Neural progenitor cell (in vitro differentiated cells): ENCODE measurements around the gene GPBAR1. TPM values are rescaled to one million over a fixed set of nuclear protein-coding genes. Genes with fewer than 3 reads are reported as not detected.
A peak's percentile ranks its signal among the peaks of the same experiment; 100 is the strongest.

Experiments
- DNase-seq: peaks from one replicate; pipeline ENCODE4 v3.0.0-alpha.2; 2016; ENCODE audit warnings: low spot score
- H2AFZ ChIP-seq: fragments of 200-600 bp; sonication (generic); replicated peaks from 2 replicates; pipeline ENCODE4 v1.6.1; 2016; ENCODE audit warnings: antibody characterized with exemption
- H3F3A ChIP-seq: fragments of 200-600 bp; sonication (generic); 2 replicates; pipeline ENCODE4 v1.6.1; 2016; ENCODE audit warnings: antibody characterized with exemption, low read depth
- H3K27ac ChIP-seq: fragments of 200-600 bp; sonication (generic); 2 replicates; pipeline ENCODE4 v1.5.1; 2016; ENCODE audit warnings: mild to moderate bottlenecking
- H3K27me3 ChIP-seq: fragments of 200-600 bp; sonication (generic); 2 replicates; pipeline ENCODE4 v1.6.1; 2016; ENCODE audit warnings: mild to moderate bottlenecking, moderate library complexity
- H3K36me3 ChIP-seq: fragments of 200-600 bp; sonication (generic); 2 replicates; pipeline ENCODE4 v1.5.1; 2016
- H3K4me1 ChIP-seq: fragments of 200-600 bp; sonication (generic); 2 replicates; pipeline ENCODE4 v1.6.1; 2016; ENCODE audit warnings: mixed run types
- H3K4me2 ChIP-seq: fragments of 200-600 bp; sonication (generic); 2 replicates; pipeline ENCODE4 v1.6.1; 2016
- H3K4me3 ChIP-seq: fragments of 200-600 bp; sonication (generic); 2 replicates; pipeline ENCODE4 v1.5.1; 2016
- H3K79me2 ChIP-seq: fragments of 200-600 bp; sonication (generic); 2 replicates; pipeline ENCODE4 v1.6.1; 2016; ENCODE audit warnings: low read depth
- H3K9ac ChIP-seq: fragments of 200-600 bp; sonication (generic); 2 replicates; pipeline ENCODE4 v1.6.1; 2016
- H3K9me3 ChIP-seq: fragments of 200-600 bp; sonication (generic); 2 replicates; pipeline ENCODE4 v1.5.1; 2016; ENCODE audit warnings: low read depth
- H4K20me1 ChIP-seq: fragments of 200-600 bp; sonication (generic); 2 replicates; pipeline ENCODE4 v1.6.1; 2016; ENCODE audit warnings: low read depth
- H3K27ac Mint-ChIP-seq: 3 replicates; pipeline ENCODE4 v1.8.0; 2021; ENCODE audit warnings: mixed read lengths
- H3K27me3 Mint-ChIP-seq: 2 replicates; pipeline ENCODE4 v1.8.0; 2022; ENCODE audit warnings: low read depth, mild to moderate bottlenecking, inconsistent platforms, moderate library complexity, mixed read lengths; ENCODE audit not compliant: insufficient read depth
- H3K36me3 Mint-ChIP-seq: 3 replicates; pipeline ENCODE4 v1.8.0; 2021; ENCODE audit warnings: mixed read lengths
- H3K4me1 Mint-ChIP-seq: 3 replicates; pipeline ENCODE4 v1.8.0; 2021; ENCODE audit warnings: mixed read lengths
- H3K4me3 Mint-ChIP-seq: 3 replicates; pipeline ENCODE4 v1.8.0; 2021; ENCODE audit warnings: mild to moderate bottlenecking, moderate library complexity, mixed read lengths
- H3K9me3 Mint-ChIP-seq: 3 replicates; pipeline ENCODE4 v1.8.0; 2020; ENCODE audit warnings: mixed read lengths
- EZH2 ChIP-seq: fragments of 200-600 bp; sonication (generic); IDR thresholded peaks from 2 replicates; pipeline ENCODE4 v1.6.1; 2017; ENCODE audit warnings: antibody characterized with exemption, mild to moderate bottlenecking, moderate library complexity
- EZH2phosphoT487 ChIP-seq: fragments of 200-600 bp; sonication (generic); IDR thresholded peaks from 2 replicates; pipeline ENCODE4 v1.6.1; 2017; ENCODE audit warnings: antibody characterized with exemption
- total RNA-seq: library from RNA; depleted of rRNA; stranded (reverse); fragments of >200 nt; gene quantifications from 2 replicates; pipeline ENCODE4 v1.2.3, GENCODE V29; 2015; ENCODE audit warnings: low replicate concordance
- TF ChIP-seq, protein P1 (sequence below): fragments of 200-600 bp; sonication (generic); IDR thresholded peaks from 2 replicates; pipeline ENCODE4 v1.5.1; 2017; ENCODE audit warnings: antibody characterized with exemption, mild to moderate bottlenecking

GPBAR1 gene
- total RNA-seq, 1 donor from 2014 or later: not detected

DNA sequence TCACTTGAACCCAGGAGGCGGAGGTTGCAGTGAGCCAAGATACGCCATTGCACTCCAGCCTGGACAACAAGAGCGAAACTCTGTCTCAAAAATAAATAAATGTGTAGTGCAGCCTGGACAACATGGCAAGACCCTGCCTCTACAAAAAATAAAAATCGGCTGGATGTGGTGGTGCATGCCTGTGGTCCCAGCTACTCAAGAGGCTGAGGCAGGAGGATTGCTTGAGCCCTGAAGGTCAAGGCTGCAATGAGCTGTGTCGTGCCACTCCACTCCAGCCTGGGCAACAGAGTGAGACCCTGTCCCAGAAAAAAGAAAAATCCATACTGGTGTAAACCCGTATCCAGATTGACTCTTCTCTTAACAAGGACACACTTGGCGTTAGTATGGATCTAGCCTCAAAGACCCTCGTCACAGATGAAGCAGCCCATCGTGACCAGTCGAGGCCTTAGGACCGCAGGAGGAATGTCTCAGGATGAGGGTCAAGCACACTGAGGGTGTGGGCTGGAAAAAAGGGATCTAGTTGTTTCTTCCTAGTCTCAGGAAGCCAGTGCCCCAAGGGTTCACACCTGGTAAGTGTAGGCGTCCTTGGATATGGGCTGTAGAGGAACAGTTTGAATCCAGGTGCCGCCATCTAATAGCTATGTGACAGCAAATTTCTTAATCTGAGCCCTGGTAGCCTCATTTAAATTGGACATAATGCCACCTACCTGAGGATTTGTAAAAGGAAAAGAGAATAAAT, 4.0 kb upstream of the GPBAR1 start:
- no peaks in the 10 kb centered on the region for H3K79me2 ChIP-seq
- no peaks in the 10 kb centered on the region for H4K20me1 ChIP-seq
- Mint-ChIP-seq H3K36me3 (peaks cover 10% of the 10 kb centered on the region), H3K27ac (no peak overlapping the region), H3K9me3 (no peaks in the 10 kb centered on the region), H3K27me3 (peaks cover 3% of the 10 kb centered on the region), H3K4me1 (peaks cover 27% of the 10 kb centered on the region), H3K4me3 (no peak overlapping the region)
- no peak overlapping the region for H2AFZ ChIP-seq
- H3K4me1 ChIP-seq: peaks cover 14% of the 10 kb centered on the region
- H3K27ac ChIP-seq: no peak overlapping the region
- H3K4me3 ChIP-seq: no peak overlapping the region
- H3K9ac ChIP-seq: no peak overlapping the region
- H3F3A ChIP-seq: peaks cover 28% of the 10 kb centered on the region
- no peak overlapping the region for H3K4me2 ChIP-seq
- H3K27me3 ChIP-seq: no peaks in the 10 kb centered on the region
- no peaks in the 10 kb centered on the region for H3K9me3 ChIP-seq
- no peak for TF ChIP-seq EZH2
- TF ChIP-seq, protein P1, sequence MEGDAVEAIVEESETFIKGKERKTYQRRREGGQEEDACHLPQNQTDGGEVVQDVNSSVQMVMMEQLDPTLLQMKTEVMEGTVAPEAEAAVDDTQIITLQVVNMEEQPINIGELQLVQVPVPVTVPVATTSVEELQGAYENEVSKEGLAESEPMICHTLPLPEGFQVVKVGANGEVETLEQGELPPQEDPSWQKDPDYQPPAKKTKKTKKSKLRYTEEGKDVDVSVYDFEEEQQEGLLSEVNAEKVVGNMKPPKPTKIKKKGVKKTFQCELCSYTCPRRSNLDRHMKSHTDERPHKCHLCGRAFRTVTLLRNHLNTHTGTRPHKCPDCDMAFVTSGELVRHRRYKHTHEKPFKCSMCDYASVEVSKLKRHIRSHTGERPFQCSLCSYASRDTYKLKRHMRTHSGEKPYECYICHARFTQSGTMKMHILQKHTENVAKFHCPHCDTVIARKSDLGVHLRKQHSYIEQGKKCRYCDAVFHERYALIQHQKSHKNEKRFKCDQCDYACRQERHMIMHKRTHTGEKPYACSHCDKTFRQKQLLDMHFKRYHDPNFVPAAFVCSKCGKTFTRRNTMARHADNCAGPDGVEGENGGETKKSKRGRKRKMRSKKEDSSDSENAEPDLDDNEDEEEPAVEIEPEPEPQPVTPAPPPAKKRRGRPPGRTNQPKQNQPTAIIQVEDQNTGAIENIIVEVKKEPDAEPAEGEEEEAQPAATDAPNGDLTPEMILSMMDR: no peak
- no peak for TF ChIP-seq EZH2phosphoT487
- DNase-seq: no peak
- H3K36me3 ChIP-seq: no peaks in the 10 kb centered on the region

DNA sequence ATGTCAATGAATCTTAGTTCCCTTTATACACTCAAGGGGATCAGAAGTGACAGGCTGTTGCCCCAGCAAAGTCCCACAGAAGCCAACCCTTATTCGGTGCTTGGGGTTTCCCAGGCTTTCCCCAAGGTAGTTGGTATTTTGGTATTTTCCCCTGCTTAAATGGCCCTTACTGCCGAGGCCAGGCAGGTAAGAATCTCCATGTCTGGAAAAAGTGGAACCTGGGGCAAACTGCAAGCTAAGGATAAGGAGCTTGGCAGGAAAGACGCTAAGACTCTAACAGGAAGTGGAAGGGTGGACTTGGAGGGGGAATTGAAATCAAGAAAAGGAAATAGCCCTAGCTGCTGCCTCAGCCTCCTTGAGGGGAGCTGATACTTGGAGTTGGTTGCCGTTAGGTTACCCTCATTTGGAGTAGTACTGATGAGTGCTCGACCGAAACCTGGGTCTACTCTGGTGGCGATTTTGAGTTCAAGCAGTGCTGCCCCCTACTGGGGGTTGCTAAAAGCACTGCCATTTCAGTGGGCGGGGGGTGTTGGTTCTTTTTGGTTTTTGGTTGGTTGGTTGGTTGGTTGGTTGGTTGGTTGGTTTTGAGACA, 3.3 kb upstream of the GPBAR1 start:
- no peaks in the 10 kb centered on the region for H3K9me3 ChIP-seq
- Mint-ChIP-seq H3K36me3 (peaks cover 10% of the 10 kb centered on the region), H3K27me3 (peaks cover 3% of the 10 kb centered on the region), H3K27ac (no peak overlapping the region), H3K9me3 (no peaks in the 10 kb centered on the region), H3K4me1 (peaks cover 32% of the 10 kb centered on the region), H3K4me3 (no peak overlapping the region)
- no peak overlapping the region for H3K27ac ChIP-seq
- peaks cover 14% of the 10 kb centered on the region for H3K4me1 ChIP-seq
- H3K9ac ChIP-seq: no peak overlapping the region
- no peaks in the 10 kb centered on the region for H4K20me1 ChIP-seq
- H3K27me3 ChIP-seq: no peaks in the 10 kb centered on the region
- TF ChIP-seq EZH2phosphoT487: no peak
- TF ChIP-seq, protein P1: peak; percentile 74
- peaks cover 28% of the 10 kb centered on the region for H3F3A ChIP-seq
- no peaks in the 10 kb centered on the region for H3K79me2 ChIP-seq
- DNase-seq: peak; percentile 70
- no peak overlapping the region for H3K4me3 ChIP-seq
- H2AFZ ChIP-seq: no peak overlapping the region
- H3K4me2 ChIP-seq: no peak overlapping the region
- H3K36me3 ChIP-seq: no peaks in the 10 kb centered on the region

DNA sequence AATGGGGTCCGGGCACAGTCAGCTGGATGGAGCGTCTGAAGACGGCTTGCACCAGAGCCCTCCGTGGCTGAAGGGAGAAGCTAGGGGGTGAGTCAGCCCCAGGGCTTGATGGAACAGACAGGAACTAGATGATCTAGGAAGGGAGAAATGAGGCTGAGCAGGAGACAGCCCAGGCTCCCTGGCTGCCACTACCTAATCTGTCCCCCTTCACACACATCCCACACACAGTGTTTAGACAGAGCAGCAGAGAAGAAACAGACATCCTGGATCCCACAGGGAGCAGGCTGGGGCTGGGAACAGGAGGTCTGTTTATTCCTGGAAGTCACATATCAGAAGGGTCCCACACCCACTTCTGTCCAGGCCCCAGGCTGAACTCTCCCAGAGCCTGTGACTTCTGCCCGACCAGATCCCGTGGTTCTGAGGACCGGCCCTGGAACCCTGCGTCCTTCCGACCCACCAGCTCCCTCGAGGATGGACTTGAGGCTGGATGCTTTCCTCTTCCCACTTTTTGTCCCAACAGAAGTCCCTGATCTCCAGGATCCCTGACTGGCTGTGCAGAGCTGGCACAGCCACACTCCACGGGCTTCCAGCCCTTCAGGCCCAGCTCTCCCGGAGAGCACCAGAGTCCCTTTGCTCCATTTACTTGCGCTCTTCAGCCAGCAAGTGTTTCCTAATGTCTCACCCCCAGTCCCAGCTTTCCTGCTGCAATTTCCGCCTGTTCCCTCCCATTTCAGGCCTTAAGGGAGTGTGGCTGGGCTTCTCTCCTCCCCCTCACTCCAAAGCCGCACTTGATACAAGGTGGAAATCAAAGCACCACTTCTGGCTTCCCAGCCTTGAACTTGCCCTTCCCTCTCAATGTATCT, 1.5 kb upstream of the GPBAR1 start:
- no peak overlapping the region for H3K4me2 ChIP-seq

More for the DNA sequence above, 1.5 kb upstream of the GPBAR1 start:
- no peaks in the 10 kb centered on the region for H3K36me3 ChIP-seq
- no peak overlapping the region for H3K27ac ChIP-seq
- H3K9me3 Mint-ChIP-seq: no peaks in the 10 kb centered on the region
- H2AFZ ChIP-seq: no peak overlapping the region
- no peaks in the 10 kb centered on the region for H3K9me3 ChIP-seq
- peaks cover 28% of the 10 kb centered on the region for H3F3A ChIP-seq
- H3K36me3 Mint-ChIP-seq: peaks cover 5% of the 10 kb centered on the region
- H3K27me3 ChIP-seq: no peaks in the 10 kb centered on the region
- DNase-seq: no peak
- H3K4me1 Mint-ChIP-seq: peaks cover 34% of the 10 kb centered on the region
- H3K4me3 Mint-ChIP-seq: no peak overlapping the region
- H3K4me1 ChIP-seq: peaks cover 14% of the 10 kb centered on the region
- H3K27ac Mint-ChIP-seq: peak overlapping the region; percentile 96
- H3K4me3 ChIP-seq: no peak overlapping the region
- H4K20me1 ChIP-seq: no peaks in the 10 kb centered on the region
- H3K79me2 ChIP-seq: no peaks in the 10 kb centered on the region
- no peak overlapping the region for H3K9ac ChIP-seq
- TF ChIP-seq EZH2 (no peak), EZH2phosphoT487 (no peak)
- TF ChIP-seq, protein P1: no peak
- peaks cover 3% of the 10 kb centered on the region for H3K27me3 Mint-ChIP-seq
